Fibroblast of skin of left quadriceps (primary cell): ENCODE measurements around the gene FUBP1.
"Not testable (repeated sequence)": the region's sequence is repeated elsewhere in the genome, so short reads cannot be mapped to it uniquely, and the experiment has no call there.

Experiments
- DNase-seq, 2 experiments: peaks; one replicate each; pipeline ENCODE4 v3.0.0-alpha.2; 2013; ENCODE audit warnings: low read depth in 2 of 2

Gene FUBP1

GRCh38 chr1:77978969-77979876 lies at the start of gene FUBP1:
TSS of gene FUBP1 (minus strand) at chr1:77979072. CDS start at chr1:77979004, 68 bp downstream.
- peak; percentile 99 for DNase-seq

GRCh38 chr1:78021134-78021533 lies 42.3 kb upstream of the FUBP1 start:
- DNase-seq = not testable (repeated sequence)

- DNase-seq = no peak
These were observed 40.2 kb upstream of the FUBP1 start for GRCh38 chr1:78019024-78019423.

GRCh38 chr1:78015148-78015547 lies 36.3 kb upstream of the FUBP1 start:
- DNase-seq = no peak

GRCh38 chr1:78011050-78011449 lies 32.2 kb upstream of the FUBP1 start:
- no peak for DNase-seq

GRCh38 chr1:78009836-78010235 lies 31.0 kb upstream of the FUBP1 start:
- DNase-seq = peak in 1 of 2 experiments; percentile 8

GRCh38 chr1:78009276-78009675 lies 30.4 kb upstream of the FUBP1 start:
- DNase-seq = no peak

- DNase-seq = no peak
These were observed 28.9 kb upstream of the FUBP1 start for GRCh38 chr1:78007677-78008341.

- no peak for DNase-seq
These were observed 27.6 kb upstream of the FUBP1 start for GRCh38 chr1:78006521-78006920.

GRCh38 chr1:78005755-78006154 lies 26.9 kb upstream of the FUBP1 start:
- peak; percentile 85 for DNase-seq

GRCh38 chr1:78005448-78005722 lies 26.5 kb upstream of the FUBP1 start:
- DNase-seq = no peak

- DNase-seq = peak; percentile 96
These were observed 26.0 kb upstream of the FUBP1 start, which contains the start of gene DNAJB4 for GRCh38 chr1:78004719-78005447. TSS of gene DNAJB4 (plus strand) at chr1:78004939. CDS start at chr1:78005111, 172 bp downstream.

- DNase-seq = peak; percentile 82 to 83
These were observed 25.2 kb upstream of the FUBP1 start for GRCh38 chr1:78003882-78004718.

GRCh38 chr1:78003070-78003746 lies 24.3 kb upstream of the FUBP1 start:
- DNase-seq = no peak

GRCh38 chr1:78000536-78000935 lies 21.7 kb upstream of the FUBP1 start:
- not testable (repeated sequence) for DNase-seq

GRCh38 chr1:77996734-77997133 lies 17.9 kb upstream of the FUBP1 start:
- no peak for DNase-seq

GRCh38 chr1:77994117-77994705 lies 15.3 kb upstream of the FUBP1 start:
- no peak for DNase-seq

- no peak for DNase-seq
These were observed 12.8 kb upstream of the FUBP1 start for GRCh38 chr1:77991638-77992037.

- DNase-seq = no peak
These were observed 11.8 kb upstream of the FUBP1 start for GRCh38 chr1:77990629-77991204.

GRCh38 chr1:77989744-77990143 lies 10.9 kb upstream of the FUBP1 start:
- DNase-seq = no peak
